DMS 273 treated with DMSO at 0.1 percent for 48 hours (cell line): ENCODE measurements around the gene ABCC1.

ENCODE experiments used
- DNase-seq: peaks from one replicate; lab custom pipeline; 2025; lab: John Stamatoyannopoulos, UW

Gene ABCC1

GRCh38 chr16:16021020-16021419 lies 71.6 kb downstream of the ABCC1 start:
- no peak for DNase-seq

GRCh38 chr16:16021646-16021987 lies 72.2 kb downstream of the ABCC1 start:
- DNase-seq, result no peak

GRCh38 chr16:16021988-16022682 lies 72.7 kb downstream of the ABCC1 start:
- DNase-seq, result peak; percentile 64

- no peak for DNase-seq
Measured at GRCh38 chr16:16022683-16023064, 73.3 kb downstream of the ABCC1 start.

- DNase-seq, result no peak
Measured at GRCh38 chr16:16025214-16025968, 76.0 kb downstream of the ABCC1 start.

GRCh38 chr16:16027728-16028310 lies 78.4 kb downstream of the ABCC1 start:
- DNase-seq, result no peak

- DNase-seq, result no peak
Measured at GRCh38 chr16:16028311-16028999, 79.0 kb downstream of the ABCC1 start.

- DNase-seq, result no peak
Measured at GRCh38 chr16:16029431-16030011, 80.1 kb downstream of the ABCC1 start.

- DNase-seq, result no peak
Measured at GRCh38 chr16:16030449-16030848, 81.0 kb downstream of the ABCC1 start.

GRCh38 chr16:16031401-16031800 lies 82.0 kb downstream of the ABCC1 start:
- DNase-seq, result no peak

GRCh38 chr16:16032271-16032979 lies 83.0 kb downstream of the ABCC1 start:
- no peak for DNase-seq

- no peak for DNase-seq
Measured at GRCh38 chr16:16033208-16033717, 83.8 kb downstream of the ABCC1 start.

- no peak for DNase-seq
Measured at GRCh38 chr16:16036359-16036792, 87.0 kb downstream of the ABCC1 start.

- DNase-seq, result no peak
Measured at GRCh38 chr16:16037521-16037920, 88.1 kb downstream of the ABCC1 start.

- DNase-seq, result no peak
Measured at GRCh38 chr16:16037970-16038369, 88.6 kb downstream of the ABCC1 start.

- no peak for DNase-seq
Measured at GRCh38 chr16:16038950-16039349, 89.5 kb downstream of the ABCC1 start.

- no peak for DNase-seq
Measured at GRCh38 chr16:16041196-16041892, 91.9 kb downstream of the ABCC1 start.

- peak; percentile 96 for DNase-seq
Measured at GRCh38 chr16:16042076-16042475, 92.7 kb downstream of the ABCC1 start.

- DNase-seq, result no peak
Measured at GRCh38 chr16:16045296-16045695, 95.9 kb downstream of the ABCC1 start.

GRCh38 chr16:16045879-16046278 lies 96.5 kb downstream of the ABCC1 start:
- DNase-seq, result no peak

- DNase-seq, result no peak
Measured at GRCh38 chr16:16047761-16048160, 98.3 kb downstream of the ABCC1 start.
